ENCODE results near the gene PGBD2. TPM values are rescaled to one million over a fixed set of nuclear protein-coding genes. Genes with fewer than 3 reads are reported as not detected.

The PGBD2 gene
- total and polyA plus RNA-seq, 2 of the 13 experiments (the other 11 are each of a cell fraction or from before 2014, with no cell fraction given) = 6.0 to 7.4 TPM

DNA sequence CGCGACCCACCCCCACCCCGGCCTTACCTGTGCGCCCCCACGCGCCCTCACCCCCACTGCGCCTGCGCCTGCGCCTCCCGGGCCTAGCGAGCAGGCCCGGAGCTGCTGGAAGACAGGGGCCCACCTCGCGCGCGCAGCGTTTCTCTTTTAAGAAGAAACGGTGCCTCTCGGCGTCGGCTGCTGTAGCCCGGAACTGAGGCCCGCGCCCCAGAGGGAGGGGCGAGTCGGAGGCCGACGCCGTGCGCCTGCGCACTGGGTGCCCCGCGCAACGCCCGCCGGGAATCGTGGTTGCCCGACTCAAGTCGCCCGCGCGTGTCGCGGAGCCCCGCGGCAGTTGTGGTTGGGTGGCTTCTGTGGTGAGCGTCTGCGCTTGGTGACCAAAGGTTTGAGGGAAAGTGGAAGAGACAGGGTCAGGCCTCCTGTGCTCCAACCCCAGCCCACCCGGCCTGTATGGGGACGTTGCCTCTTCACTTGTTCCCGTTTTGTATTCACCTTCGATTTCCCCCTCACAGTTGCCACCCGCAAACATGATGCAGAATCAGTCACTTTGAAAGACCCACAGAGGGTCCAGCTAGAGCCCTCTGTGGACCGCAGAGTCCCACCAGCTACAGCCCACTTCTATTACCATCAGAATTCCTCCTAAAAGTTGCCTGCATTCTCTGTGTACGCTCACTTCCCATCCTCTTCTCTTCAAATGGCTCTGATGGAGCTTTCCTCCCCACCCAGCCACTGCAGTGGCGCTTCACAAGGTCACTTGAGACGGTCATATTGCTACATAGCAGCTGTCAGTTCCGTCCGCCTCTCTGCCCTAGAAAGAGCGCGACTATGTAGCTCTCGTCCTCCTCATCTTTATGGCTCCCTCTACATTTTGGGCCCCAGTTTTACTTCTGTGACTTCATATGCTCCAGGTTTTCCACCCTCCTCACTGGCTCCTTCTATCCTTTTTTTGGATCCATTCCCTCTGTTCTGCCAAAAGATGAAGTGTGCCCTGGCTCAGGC, 46.8 kb upstream of the PGBD2 start, which contains the start of gene ZNF692 (continued):
- TF ChIP-seq, protein P1, sequence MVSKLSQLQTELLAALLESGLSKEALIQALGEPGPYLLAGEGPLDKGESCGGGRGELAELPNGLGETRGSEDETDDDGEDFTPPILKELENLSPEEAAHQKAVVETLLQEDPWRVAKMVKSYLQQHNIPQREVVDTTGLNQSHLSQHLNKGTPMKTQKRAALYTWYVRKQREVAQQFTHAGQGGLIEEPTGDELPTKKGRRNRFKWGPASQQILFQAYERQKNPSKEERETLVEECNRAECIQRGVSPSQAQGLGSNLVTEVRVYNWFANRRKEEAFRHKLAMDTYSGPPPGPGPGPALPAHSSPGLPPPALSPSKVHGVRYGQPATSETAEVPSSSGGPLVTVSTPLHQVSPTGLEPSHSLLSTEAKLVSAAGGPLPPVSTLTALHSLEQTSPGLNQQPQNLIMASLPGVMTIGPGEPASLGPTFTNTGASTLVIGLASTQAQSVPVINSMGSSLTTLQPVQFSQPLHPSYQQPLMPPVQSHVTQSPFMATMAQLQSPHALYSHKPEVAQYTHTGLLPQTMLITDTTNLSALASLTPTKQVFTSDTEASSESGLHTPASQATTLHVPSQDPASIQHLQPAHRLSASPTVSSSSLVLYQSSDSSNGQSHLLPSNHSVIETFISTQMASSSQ (IDR thresholded peaks at IDR 0.05; ENCODE audit: low read depth) = no peak
- TF ChIP-seq, protein P1 (CRISPR knock-in tag; IDR thresholded peaks at IDR 0.05; ENCODE audit: borderline replicate concordance) = 0 out of 2 replicates have a peak, but pooled peaks have one; percentile 4
- TF ChIP-seq ZNF609 (CRISPR knock-in tag; IDR thresholded peaks at IDR 0.05; ENCODE audit: borderline replicate concordance) = no peak
- TF ChIP-seq, protein P2, sequence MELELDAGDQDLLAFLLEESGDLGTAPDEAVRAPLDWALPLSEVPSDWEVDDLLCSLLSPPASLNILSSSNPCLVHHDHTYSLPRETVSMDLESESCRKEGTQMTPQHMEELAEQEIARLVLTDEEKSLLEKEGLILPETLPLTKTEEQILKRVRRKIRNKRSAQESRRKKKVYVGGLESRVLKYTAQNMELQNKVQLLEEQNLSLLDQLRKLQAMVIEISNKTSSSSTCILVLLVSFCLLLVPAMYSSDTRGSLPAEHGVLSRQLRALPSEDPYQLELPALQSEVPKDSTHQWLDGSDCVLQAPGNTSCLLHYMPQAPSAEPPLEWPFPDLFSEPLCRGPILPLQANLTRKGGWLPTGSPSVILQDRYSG (CRISPR knock-in tag; IDR thresholded peaks at IDR 0.05) = no peak
- TF ChIP-seq DNMT3B (CRISPR knock-in tag; conservative IDR thresholded peaks at IDR 0.05) = no peak
- TF ChIP-seq ZNF850 (CRISPR knock-in tag; conservative IDR thresholded peaks at IDR 0.05) = no peak
- TF ChIP-seq HDAC1 (CRISPR knock-in tag; IDR thresholded peaks at IDR 0.05) = peak; percentile 80
- no peak for TF ChIP-seq ZNF570 (CRISPR knock-in tag; IDR thresholded peaks at IDR 0.05; ENCODE audit: borderline replicate concordance)
- TF ChIP-seq, protein P3, sequence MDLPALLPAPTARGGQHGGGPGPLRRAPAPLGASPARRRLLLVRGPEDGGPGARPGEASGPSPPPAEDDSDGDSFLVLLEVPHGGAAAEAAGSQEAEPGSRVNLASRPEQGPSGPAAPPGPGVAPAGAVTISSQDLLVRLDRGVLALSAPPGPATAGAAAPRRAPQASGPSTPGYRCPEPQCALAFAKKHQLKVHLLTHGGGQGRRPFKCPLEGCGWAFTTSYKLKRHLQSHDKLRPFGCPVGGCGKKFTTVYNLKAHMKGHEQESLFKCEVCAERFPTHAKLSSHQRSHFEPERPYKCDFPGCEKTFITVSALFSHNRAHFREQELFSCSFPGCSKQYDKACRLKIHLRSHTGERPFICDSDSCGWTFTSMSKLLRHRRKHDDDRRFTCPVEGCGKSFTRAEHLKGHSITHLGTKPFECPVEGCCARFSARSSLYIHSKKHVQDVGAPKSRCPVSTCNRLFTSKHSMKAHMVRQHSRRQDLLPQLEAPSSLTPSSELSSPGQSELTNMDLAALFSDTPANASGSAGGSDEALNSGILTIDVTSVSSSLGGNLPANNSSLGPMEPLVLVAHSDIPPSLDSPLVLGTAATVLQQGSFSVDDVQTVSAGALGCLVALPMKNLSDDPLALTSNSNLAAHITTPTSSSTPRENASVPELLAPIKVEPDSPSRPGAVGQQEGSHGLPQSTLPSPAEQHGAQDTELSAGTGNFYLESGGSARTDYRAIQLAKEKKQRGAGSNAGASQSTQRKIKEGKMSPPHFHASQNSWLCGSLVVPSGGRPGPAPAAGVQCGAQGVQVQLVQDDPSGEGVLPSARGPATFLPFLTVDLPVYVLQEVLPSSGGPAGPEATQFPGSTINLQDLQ (CRISPR knock-in tag; IDR thresholded peaks at IDR 0.05) = 0 out of 2 replicates have a peak, but pooled peaks have one; percentile 25
- no peak for TF ChIP-seq ZNF512 (CRISPR knock-in tag; IDR thresholded peaks at IDR 0.05)
- TF ChIP-seq RFX5 (IDR thresholded peaks at IDR 0.05; ENCODE audit: low read depth, low read length) = peak; percentile 76
- no peak for TF ChIP-seq U2AF1 (optimal IDR thresholded peaks at IDR 0.05; ENCODE audit: low read depth, low read length)
- TF ChIP-seq FOXO1 (CRISPR knock-in tag; IDR thresholded peaks at IDR 0.05) = no peak

All from HepG2 (cell line).